HG03432 (cell line): ENCODE data around the gene KLLN.
"Not testable (repeated sequence)": the region's sequence is repeated elsewhere in the genome, so short reads cannot be mapped to it uniquely, and the experiment has no call there.

Experiments
- ATAC-seq: cut with Tn5 transposase; IDR thresholded peaks from one replicate; pipeline ENCODE4 v1.9.1; 2021; ENCODE audit warnings: mild to moderate bottlenecking, moderate library complexity; ENCODE audit not compliant: unreplicated experiment

The KLLN gene

GRCh38 chr10:87843714-87844113 is 19.6 kb downstream of the KLLN start:
- ATAC-seq = no peak

GRCh38 chr10:87842776-87843497 is 20.4 kb downstream of the KLLN start:
- ATAC-seq = no peak

DNA sequence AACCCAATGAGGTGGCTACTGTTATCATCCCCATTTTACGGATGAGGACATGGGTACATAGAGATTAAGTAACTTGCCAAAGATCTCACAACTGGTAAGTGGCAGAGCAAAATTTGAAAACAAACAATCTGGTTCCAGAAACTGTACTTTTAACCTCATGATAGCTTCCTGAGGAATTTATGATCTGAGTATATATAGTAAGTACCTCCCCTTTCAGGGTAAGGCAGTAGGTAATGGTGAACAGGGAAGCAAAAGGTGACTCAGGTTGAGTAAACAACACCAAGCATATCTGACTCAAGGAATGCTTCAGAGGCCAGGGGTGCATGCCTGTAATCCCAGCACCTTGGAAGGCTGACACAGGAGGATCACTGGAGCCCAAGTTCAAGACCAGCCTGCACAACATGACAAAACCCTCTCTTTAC is 21.1 kb downstream of the KLLN start:
- no peak for ATAC-seq

DNA sequence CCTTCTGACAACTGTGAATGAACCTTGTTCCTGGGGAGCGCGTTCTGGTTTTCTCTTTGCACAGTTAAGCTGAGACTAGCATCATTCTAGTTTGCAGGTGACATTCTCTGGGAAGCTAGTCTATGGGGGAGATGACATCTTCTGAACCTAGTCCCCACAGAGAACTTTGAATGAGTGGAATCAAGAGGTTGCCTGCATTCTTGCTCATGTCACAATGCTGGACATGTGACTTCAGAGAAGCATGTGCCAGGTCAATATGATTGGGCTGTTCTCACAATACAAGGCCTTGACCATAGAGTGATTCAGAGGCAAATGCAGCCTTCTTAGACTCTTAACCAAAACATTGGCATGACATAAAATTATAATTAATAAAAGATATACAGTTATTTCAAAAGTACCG is 22.1 kb downstream of the KLLN start:
- no peak for ATAC-seq

- no peak for ATAC-seq
Measured at GRCh38 chr10:87838650-87839049, 24.7 kb downstream of the KLLN start.

- ATAC-seq = no peak
Measured at GRCh38 chr10:87837445-87837844, 25.9 kb downstream of the KLLN start.

GRCh38 chr10:87836098-87836497 is 27.2 kb downstream of the KLLN start:
- no peak for ATAC-seq

GRCh38 chr10:87829986-87830729 is 33.2 kb downstream of the KLLN start:
- no peak for ATAC-seq

GRCh38 chr10:87829051-87829450 is 34.3 kb downstream of the KLLN start:
- ATAC-seq = not testable (repeated sequence)

DNA sequence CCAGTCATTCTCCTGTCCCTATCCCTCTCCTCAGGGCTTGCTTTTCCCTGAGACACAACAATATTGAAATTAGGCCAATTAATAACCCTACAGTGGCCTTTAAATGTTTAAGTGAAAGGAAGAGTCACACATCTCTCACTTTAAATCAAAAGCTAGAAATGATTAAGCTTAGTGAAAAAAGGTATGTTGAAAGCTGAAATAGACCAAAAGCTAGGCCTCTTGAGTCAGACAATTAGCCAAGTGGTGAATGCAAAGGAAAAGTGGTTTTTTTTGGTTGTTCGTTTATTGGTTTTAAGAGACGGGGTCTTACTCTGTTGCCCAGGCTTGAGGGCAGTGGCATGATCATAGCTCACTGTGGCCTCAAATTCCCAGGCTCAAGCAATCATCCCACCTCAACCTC is 35.7 kb downstream of the KLLN start:
- no peak for ATAC-seq

- ATAC-seq = no peak
Measured at GRCh38 chr10:87826653-87827052, 36.7 kb downstream of the KLLN start.

- ATAC-seq = no peak
Measured at GRCh38 chr10:87819289-87819585, 44.1 kb downstream of the KLLN start.

DNA sequence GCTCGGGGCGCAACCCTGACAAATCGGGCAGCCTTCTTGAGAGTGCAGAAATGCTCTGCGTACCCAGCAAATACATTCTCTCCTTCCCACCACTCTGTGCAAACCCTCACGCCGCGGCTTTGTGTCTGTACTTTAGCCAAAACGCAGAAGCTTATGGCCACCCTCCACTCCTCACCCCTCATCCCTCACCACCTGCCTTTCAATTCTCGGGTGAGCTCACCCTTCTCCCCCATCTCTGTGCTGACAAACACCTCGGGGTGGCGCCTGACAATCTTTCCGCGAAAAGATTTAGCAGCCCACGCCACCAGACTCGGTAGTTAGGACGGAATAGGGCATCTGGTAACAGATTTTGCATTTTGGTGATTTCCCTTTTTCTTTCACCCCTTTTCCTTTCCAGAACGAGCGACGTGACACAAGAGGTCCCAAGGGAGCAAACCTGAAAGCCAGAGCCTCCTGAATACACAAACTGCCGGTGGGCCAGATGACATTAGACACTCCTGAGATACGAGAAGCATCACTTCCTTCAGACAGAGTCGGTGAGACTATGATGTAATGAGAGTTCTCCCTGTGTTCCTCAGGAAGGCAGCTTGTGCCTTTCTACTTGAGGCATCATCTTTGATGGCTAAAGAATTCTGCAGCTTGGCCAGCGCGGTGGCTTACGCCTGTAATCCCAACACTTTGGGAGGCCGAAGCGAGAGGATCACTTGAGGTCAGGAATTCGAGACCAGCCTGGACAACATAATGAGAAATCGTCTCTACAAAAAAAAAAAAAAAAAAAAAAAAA is 44.6 kb downstream of the KLLN start:
- peak; percentile 54 for ATAC-seq

DNA sequence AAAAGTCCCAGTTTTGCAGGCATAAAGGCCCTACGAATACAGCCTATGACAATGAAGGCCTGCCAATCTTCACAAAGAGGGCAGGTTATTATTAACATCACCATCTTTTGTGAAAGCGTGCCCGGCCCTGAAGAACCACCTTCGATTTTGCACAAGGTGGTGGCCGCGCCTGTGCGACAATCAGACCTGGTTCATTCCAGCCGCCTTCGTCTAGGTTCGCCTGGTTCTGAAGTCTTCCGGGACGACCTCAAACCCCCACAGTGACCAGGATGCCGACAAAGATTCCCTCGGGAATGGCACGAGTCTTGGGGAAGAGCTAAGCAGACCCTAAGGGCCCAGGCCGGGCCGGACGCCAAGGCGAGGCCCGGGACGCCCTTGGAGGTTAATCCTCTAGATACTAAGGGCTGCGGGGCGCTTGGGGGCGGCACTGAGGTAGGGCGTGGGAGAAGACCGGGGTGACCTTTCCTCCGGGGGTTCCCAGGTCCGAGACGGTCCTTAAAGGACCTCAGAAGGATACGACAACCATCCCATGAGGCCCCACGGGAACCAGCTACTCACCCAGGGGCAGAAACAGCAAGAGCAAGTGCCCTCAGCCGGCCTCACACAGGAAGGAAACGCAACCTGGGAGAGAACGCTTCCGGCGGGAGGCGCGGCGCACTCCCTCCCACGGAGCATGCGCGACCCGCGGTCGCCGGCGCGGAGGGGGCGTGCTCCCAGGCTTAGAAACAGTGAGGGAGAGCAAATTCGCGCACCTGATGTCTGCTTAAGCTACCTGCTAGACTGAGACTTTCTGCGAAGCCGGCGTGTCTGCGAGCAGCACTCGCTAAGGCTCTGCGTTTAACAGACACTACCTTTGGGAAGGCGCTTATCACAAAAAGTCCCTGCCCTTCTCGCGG is 45.5 kb downstream of the KLLN start, which contains the start of gene ATAD1:
Gene ATAD1, minus strand, starts transcription at position 618 of the 896 bp plus-strand sequence. CDS start 3,627 bp downstream, outside the sequence.
- peak; percentile 84 for ATAC-seq

- no peak for ATAC-seq
Measured at GRCh38 chr10:87816898-87817608, 46.3 kb downstream of the KLLN start.

DNA sequence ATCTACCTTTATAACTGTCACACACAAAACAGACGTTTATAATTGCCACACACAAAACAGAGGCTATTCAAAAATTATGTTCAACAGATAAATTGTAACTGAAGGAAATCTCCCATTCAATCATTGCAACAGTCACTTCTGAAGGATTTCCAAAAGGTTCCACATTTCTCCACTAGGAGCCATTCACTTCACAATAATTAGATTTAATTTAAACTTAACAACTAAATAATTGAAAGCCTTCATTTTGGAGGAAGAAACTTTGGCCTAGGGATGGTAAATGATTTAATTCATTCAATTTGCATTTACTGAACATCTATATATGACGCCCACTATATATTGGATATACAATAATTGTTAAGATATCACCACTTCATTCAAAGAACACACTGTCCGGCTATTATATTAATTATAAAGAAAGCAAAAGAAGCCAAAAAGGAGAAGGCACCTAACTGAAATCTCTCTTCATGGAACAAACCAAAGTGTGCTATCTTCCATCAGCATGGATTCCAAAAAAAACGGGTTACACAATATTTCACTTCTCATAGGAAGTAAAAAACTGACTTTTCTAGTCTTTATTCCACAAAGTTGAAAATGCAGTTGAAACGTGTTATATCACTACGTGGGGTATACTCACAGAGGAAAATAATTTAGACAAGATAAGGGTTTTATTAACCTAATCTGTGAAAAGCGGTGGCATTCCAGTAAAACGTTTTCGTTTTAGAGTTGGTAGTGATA is 47.0 kb downstream of the KLLN start:
- ATAC-seq = no peak
